Measurements from ENCODE around the gene PALMD. TPM values are rescaled to one million over a fixed set of nuclear protein-coding genes. Genes with fewer than 3 reads are reported as not detected.

Gene PALMD
- polyA plus RNA-seq, 6 donors from 2014 or later: not detected

DNA sequence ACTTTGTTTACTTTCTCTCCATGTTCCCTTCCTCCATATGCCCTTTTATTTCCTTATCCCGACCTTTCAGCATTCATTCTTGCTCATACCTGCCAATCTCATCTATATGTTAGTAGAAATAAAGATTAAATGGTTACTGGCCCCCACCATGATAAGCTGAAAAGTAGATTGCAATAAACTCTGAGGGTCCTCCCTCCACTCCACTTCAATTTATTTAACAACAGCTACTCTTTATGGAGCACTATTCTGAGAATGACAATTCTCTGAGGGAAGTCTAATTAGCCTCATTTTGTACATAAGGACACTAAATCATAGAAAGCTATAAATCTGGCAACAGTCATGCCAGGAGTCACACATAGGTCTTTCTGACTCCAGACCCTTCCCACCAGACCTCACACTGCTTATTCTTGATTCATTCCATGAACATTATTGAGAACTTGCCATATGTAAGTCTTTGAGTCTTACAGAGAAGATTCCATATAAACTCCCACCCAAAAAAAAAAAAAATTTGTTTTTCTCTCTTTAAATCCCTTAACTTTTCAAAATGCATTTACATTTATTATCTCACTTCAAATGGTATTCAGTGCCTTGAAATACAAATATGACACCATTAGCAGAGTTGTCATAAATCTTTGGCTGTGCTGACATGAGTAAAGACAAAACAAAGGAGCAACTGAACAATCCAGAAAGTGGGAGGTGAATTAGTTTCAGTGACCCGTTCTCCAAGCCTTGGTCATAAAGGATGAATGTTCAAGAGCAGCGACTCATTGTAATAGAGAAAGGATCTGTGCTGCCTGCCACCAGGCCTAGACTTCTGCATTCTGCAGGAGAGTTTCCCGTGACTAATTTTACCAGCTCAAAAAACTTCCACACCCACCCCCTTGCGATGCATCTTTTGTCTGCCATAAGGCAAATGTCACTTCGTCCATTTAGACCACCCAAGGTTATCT, 28.5 kb downstream of the PALMD start:
- no peaks in the 10 kb centered on the region for H3K9me3 Mint-ChIP-seq
- no peak overlapping the region for H3K4me3 Mint-ChIP-seq
- no peaks in the 10 kb centered on the region for H3K36me3 Mint-ChIP-seq
- ATAC-seq (ENCODE audit: low read depth in 2 of 2): no peak
- no peaks in the 10 kb centered on the region for H3K4me1 Mint-ChIP-seq
- no peak overlapping the region for H3K27ac Mint-ChIP-seq
- peaks cover 12 to 35% (median 21%) of the 10 kb centered on the region in 3 donors for H3K27me3 Mint-ChIP-seq
- DNase-seq: no peak

DNA sequence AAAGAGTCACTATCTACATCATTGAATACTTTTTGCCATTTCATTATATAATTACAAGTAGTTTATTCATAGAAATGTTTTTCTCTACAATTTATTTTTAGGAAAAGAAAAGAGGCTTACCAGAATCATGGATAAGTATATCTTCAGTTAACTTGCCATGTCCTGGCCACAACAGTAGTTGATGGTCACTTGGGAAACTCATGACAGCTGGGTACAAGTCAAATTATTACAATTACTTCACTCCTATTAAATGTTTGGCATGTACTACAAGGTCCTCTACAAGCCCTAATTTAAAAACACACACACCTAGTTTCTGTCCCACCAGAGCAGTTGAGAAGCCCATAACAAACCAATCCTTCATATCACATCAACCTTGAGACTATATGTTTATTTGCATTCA, 29.4 kb downstream of the PALMD start:
- Mint-ChIP-seq H3K9me3 (no peaks in the 10 kb centered on the region), H3K27me3 (peaks cover 12 to 26% (median 18%) of the 10 kb centered on the region in 3 donors), H3K4me1 (no peaks in the 10 kb centered on the region), H3K27ac (no peak overlapping the region), H3K4me3 (no peak overlapping the region), H3K36me3 (no peaks in the 10 kb centered on the region)
- no peak for DNase-seq
- ATAC-seq (ENCODE audit: low read depth in 2 of 2): no peak

- Mint-ChIP-seq H3K4me1 (no peaks in the 10 kb centered on the region), H3K27me3 (peaks cover 12 to 25% (median 18%) of the 10 kb centered on the region in 3 donors), H3K36me3 (no peaks in the 10 kb centered on the region), H3K9me3 (no peaks in the 10 kb centered on the region), H3K27ac (no peak overlapping the region), H3K4me3 (no peak overlapping the region)
- no peak for DNase-seq
- ATAC-seq (ENCODE audit: low read depth in 2 of 2): no peak
These were observed 30.1 kb downstream of the PALMD start for GRCh38 chr1:99675994-99676393.

DNA sequence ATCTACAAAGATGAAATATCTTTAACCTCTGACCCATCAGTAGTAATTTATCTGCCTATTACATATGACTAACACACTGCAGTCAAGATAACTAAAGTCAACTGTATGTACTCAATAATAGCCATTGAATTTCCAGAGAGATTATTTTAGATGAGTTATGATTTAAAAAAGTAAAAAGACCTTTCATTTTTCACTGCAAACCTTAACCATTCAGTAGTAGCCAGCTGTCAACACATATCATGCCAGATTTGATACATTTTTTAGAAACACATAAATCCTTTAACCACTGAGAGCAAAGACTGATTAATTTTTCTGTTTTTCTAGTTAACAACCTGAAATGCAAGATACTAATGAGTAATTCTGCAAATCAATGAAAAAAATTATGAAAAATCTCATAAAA, 31.0 kb downstream of the PALMD start:
- no peaks in the 10 kb centered on the region for H3K9me3 Mint-ChIP-seq
- no peaks in the 10 kb centered on the region for H3K4me1 Mint-ChIP-seq
- H3K4me3 Mint-ChIP-seq: no peak overlapping the region
- peaks cover 12 to 25% (median 18%) of the 10 kb centered on the region in 3 donors for H3K27me3 Mint-ChIP-seq
- H3K36me3 Mint-ChIP-seq: no peaks in the 10 kb centered on the region
- H3K27ac Mint-ChIP-seq: no peak overlapping the region
- DNase-seq (no peak), ATAC-seq (ENCODE audit: low read depth in 2 of 2) (no peak)

DNA sequence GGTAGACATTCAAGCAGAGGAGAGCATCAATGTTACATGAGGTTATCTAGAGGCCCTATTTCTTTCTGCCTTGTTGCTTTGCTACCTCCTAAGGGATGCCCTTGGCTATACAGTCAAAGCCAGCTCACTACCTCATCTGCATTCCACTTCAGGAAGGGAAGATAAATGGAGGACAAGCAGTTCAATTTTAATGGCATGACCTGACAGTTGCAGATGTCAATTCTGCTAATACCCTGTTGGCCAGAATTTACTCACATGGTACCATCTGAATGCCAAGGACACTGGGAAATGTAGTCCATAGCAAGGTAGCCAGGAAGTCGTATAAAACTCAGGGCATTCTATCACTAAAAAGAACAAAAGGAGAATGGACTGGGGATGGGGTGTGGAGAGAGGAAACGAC, 31.5 kb downstream of the PALMD start:
- Mint-ChIP-seq H3K27me3 (peaks cover 12 to 24% (median 15%) of the 10 kb centered on the region in 3 donors), H3K27ac (no peak overlapping the region), H3K9me3 (no peaks in the 10 kb centered on the region), H3K4me3 (no peak overlapping the region), H3K36me3 (no peaks in the 10 kb centered on the region), H3K4me1 (no peaks in the 10 kb centered on the region)
- DNase-seq: no peak
- ATAC-seq (ENCODE audit: low read depth in 2 of 2): no peak

DNA sequence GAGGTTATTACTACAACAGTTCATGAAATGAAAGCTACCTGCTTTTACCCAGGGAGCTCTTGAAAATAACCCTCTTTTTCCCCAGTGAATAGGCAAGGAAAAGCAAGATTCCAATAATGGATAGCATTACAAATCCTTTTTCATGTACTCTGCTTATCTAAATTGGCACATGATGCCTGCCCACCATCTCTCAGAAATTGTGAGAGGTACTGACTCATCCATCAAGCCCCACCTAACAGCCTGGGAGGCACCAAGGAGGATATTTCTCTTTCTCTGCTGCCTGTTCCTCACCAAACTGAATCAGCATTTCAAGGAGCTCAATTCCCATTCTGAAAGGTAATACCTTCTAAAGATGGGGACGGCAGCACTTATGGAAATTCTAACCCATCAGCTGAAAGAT, 34.4 kb downstream of the PALMD start:
- peaks cover 0 to 17% (median 4%) of the 10 kb centered on the region in 3 donors for H3K27me3 Mint-ChIP-seq
- H3K4me3 Mint-ChIP-seq: no peak overlapping the region
- DNase-seq: no peak
- ATAC-seq (ENCODE audit: low read depth in 2 of 2): no peak
- H3K9me3 Mint-ChIP-seq: no peaks in the 10 kb centered on the region
- no peaks in the 10 kb centered on the region for H3K4me1 Mint-ChIP-seq
- no peaks in the 10 kb centered on the region for H3K36me3 Mint-ChIP-seq
- no peak overlapping the region for H3K27ac Mint-ChIP-seq

DNA sequence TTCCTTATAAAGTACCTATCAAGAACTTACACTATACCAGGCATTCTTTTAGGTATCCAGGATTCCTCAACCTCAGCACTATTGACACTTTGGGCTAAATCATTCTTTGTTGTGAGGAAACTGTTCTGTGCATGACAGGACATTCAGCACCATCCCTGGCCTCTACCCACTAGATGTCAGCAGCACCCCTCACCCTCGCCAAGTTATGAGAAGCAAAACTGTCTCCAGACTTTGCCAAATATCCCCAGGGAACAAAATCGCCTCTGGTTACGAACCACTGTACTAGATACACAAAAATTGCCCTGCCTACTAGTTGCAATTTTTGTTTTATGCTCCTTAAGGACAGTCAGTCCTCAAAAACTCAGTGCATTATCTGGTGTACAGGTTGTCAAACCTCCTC, 35.7 kb downstream of the PALMD start:
- H3K27me3 Mint-ChIP-seq: peaks cover 0 to 17% (median 4%) of the 10 kb centered on the region in 3 donors
- ATAC-seq (ENCODE audit: low read depth in 2 of 2): no peak
- no peak overlapping the region for H3K4me3 Mint-ChIP-seq
- no peak overlapping the region for H3K27ac Mint-ChIP-seq
- DNase-seq: no peak
- H3K4me1 Mint-ChIP-seq: no peaks in the 10 kb centered on the region
- H3K9me3 Mint-ChIP-seq: no peaks in the 10 kb centered on the region
- H3K36me3 Mint-ChIP-seq: no peaks in the 10 kb centered on the region

- Mint-ChIP-seq H3K27ac (peak overlapping the region in 1 of 6 donors; percentile 4), H3K27me3 (peaks cover 0 to 17% (median 2%) of the 10 kb centered on the region in 3 donors)
These were observed 36.4 kb downstream of the PALMD start for GRCh38 chr1:99682291-99682751.

DNA sequence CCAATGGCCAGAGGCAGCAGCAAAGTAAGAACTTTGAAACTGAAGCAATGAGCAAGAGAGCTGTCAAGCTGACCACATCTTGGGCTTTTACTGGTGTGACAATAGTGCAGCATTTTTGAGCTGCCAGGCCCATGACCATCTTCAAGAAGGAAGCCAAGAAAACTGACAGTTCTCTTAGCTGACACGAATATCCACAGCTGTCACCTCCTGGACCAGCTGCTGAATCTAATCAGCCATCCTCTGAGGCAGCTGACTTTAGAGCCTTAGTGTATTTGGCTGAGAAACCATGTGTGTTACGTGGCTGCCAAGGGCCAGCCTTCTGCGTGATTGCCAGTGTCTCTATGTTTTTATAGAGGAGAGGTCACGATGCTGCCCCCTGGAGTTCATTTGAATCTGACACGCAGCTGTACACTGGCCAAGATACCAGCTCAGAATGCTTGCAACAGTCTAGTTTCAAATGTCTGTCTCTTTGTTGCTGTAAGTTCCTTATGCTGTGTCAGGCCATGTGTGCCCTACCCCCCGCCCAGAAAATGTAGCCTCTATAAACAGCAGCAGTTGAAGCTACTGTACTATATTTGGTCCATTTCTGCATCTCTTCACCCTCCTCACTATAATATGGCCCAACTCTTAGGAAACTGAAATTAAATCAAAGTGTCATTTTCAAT, 39.7 kb downstream of the PALMD start:
- ATAC-seq (ENCODE audit: low read depth in 2 of 2) (peak in 1 of 2 donors; percentile 41), DNase-seq (no peak)
- Mint-ChIP-seq H3K9me3 (no peaks in the 10 kb centered on the region), H3K27me3 (peaks cover 0 to 17% (median 15%) of the 10 kb centered on the region in 3 donors), H3K4me3 (no peak overlapping the region), H3K4me1 (no peaks in the 10 kb centered on the region), H3K36me3 (no peaks in the 10 kb centered on the region), H3K27ac (no peak overlapping the region)

More at GRCh38 chr1:99682291-99682751, 36.4 kb downstream of the PALMD start:
- H3K9me3 Mint-ChIP-seq: no peaks in the 10 kb centered on the region
- no peaks in the 10 kb centered on the region for H3K4me1 Mint-ChIP-seq
- DNase-seq: no peak
- no peaks in the 10 kb centered on the region for H3K36me3 Mint-ChIP-seq
- ATAC-seq (ENCODE audit: low read depth in 2 of 2): no peak
- no peak overlapping the region for H3K4me3 Mint-ChIP-seq

GRCh38 chr1:99691175-99691574, 45.3 kb downstream of the PALMD start:
- ATAC-seq (ENCODE audit: low read depth in 2 of 2) (no peak), DNase-seq (no peak)
- peaks cover 0 to 2% (median 0%) of the 10 kb centered on the region in 7 donors for H3K9me3 Mint-ChIP-seq
- no peak overlapping the region for H3K27ac Mint-ChIP-seq
- H3K4me1 Mint-ChIP-seq: no peaks in the 10 kb centered on the region
- H3K4me3 Mint-ChIP-seq: no peak overlapping the region
- no peaks in the 10 kb centered on the region for H3K36me3 Mint-ChIP-seq
- H3K27me3 Mint-ChIP-seq: peaks cover 21 to 28% (median 25%) of the 10 kb centered on the region in 3 donors

- Mint-ChIP-seq H3K4me3 (no peak overlapping the region), H3K9me3 (peaks cover 0 to 4% (median 0%) of the 10 kb centered on the region in 7 donors), H3K27ac (no peak overlapping the region), H3K4me1 (no peaks in the 10 kb centered on the region), H3K36me3 (no peaks in the 10 kb centered on the region), H3K27me3 (peaks cover 26 to 41% (median 35%) of the 10 kb centered on the region in 3 donors)
- ATAC-seq (ENCODE audit: low read depth in 2 of 2) (no peak), DNase-seq (no peak)
These were observed 50.7 kb downstream of the PALMD start for GRCh38 chr1:99696616-99697015.

GRCh38 chr1:99697580-99697979, 51.7 kb downstream of the PALMD start:
- Mint-ChIP-seq H3K4me1 (no peaks in the 10 kb centered on the region), H3K4me3 (no peak overlapping the region), H3K9me3 (peaks cover 0 to 3% (median 0%) of the 10 kb centered on the region in 7 donors), H3K27me3 (peaks cover 29 to 44% (median 32%) of the 10 kb centered on the region in 3 donors), H3K27ac (no peak overlapping the region), H3K36me3 (no peaks in the 10 kb centered on the region)
- no peak for ATAC-seq (ENCODE audit: low read depth in 2 of 2)
- no peak for DNase-seq

DNA sequence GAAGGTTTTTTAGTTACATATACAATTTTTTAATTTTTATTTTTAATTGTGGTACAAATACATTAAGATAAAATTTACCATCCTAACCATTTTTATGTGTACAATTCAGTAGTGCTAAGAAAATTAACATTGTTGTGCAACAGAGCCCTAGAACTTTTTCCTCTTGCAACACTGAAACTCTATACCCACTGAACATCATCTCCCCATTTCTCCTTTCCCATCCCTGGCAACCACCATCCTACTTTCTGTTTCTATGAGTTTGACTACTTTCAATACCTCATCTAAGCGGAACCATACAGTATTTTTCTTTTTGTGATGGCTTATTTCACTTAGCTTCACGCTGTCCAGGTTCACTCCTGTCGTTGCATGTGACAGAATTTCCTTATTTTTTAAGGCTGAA, 54.1 kb downstream of the PALMD start:
- Mint-ChIP-seq H3K4me3 (no peak overlapping the region), H3K27me3 (peaks cover 20 to 47% (median 29%) of the 10 kb centered on the region in 3 donors), H3K36me3 (peaks cover 4 to 7% of the 10 kb centered on the region in 2 donors), H3K9me3 (peaks cover 0 to 3% (median 0%) of the 10 kb centered on the region in 7 donors), H3K27ac (peak overlapping the region in 1 of 6 donors; percentile 27), H3K4me1 (peaks cover 0 to 4% (median 0%) of the 10 kb centered on the region in 3 donors)
- ATAC-seq (ENCODE audit: low read depth in 2 of 2) (no peak), DNase-seq (no peak)
